ENCODE results near the gene PPIF.

The PPIF gene

DNA sequence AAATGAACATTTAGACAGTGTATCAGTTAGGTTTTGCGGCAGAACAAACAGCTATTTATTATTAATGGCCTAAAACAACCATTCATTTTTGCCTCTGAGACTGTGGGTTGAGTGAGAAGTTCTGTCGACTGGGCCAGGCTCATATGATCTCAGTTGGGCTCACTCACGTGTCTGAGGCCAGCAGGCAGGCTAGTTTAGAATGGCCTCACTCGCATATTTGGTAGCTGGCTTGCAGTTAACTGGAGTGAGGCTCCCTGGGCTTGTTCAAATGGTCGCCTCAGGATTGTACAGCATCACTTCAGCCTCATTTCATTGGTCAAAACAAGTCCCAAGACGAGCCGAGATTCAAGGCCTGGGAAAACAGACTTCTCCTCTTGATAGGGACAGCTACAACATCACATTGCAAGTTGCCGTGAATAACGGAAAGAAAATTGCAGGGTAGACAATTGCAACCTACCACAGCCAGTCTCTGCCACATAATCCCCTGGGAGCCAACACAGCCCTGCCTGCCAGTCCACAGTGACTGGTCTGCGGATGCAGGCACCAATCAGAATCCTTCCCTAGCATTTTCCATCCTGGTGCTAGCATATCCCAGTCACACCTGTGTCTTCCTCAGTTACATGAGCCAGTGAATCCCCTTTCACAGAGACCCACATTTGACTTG, 23.1 kb upstream of the PPIF start:
- TF ChIP-seq CTCF (IDR thresholded peaks at IDR 0.05; ENCODE audit: insufficient read depth, low read length, poor library complexity, severe bottlenecking): no peak
- no peak for DNase-seq (ENCODE audit: extremely low read depth, insufficient read length)
- no peaks in the 10 kb centered on the region for H3K36me3 ChIP-seq (ENCODE audit: control insufficient read depth, insufficient read depth, low read length)
- no peak overlapping the region for H3K4me3 ChIP-seq (replicated peaks; ENCODE audit: low read depth, low read length)
- no peaks in the 10 kb centered on the region for H3K27me3 ChIP-seq (replicated peaks; ENCODE audit: control insufficient read depth, insufficient read depth, low read length)

DNA sequence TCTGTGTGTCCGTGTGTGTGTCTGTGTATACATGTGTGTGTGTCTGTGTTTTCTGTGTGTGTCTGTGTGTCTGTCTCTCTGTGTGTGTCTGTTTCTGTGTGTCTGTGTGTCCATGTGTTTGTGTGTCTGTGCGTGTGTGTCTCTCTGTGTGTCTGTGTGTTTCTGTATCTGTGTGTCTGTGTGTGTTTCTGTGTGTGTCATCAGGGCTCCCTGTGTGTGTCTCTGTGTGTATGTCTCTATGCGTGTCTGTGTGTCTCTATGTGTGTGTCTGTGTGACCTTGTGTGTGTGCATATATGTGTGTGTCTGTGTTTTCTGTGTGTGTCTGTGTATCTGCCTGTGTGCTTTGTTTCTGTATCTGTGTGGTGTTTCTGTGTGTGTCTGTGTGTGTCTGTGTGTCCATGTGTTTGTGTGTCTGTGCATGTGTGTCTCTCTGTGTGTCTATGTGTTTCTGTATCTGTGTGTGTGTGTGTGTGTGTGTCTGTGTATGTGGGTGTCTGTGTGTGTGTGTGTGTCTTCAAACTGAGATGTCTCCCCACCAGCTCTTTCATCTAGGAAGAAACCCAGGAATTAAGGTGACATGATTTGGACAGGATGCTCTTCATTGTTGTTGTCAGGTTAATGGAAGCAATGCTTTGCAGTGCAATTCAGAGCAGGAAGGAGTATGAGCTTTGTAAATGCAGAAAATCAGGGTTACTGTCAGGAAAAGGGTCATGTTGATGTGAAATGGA, 20.7 kb upstream of the PPIF start:
- no peak for TF ChIP-seq CTCF (IDR thresholded peaks at IDR 0.05; ENCODE audit: insufficient read depth, low read length, poor library complexity, severe bottlenecking)
- no peak for DNase-seq (ENCODE audit: extremely low read depth, insufficient read length)
- Histone ChIP-seq H3K36me3 (ENCODE audit: control insufficient read depth, insufficient read depth, low read length) (no peaks in the 10 kb centered on the region), H3K4me3 (replicated peaks; ENCODE audit: low read depth, low read length) (no peak overlapping the region), H3K27me3 (replicated peaks; ENCODE audit: control insufficient read depth, insufficient read depth, low read length) (no peaks in the 10 kb centered on the region)

DNA sequence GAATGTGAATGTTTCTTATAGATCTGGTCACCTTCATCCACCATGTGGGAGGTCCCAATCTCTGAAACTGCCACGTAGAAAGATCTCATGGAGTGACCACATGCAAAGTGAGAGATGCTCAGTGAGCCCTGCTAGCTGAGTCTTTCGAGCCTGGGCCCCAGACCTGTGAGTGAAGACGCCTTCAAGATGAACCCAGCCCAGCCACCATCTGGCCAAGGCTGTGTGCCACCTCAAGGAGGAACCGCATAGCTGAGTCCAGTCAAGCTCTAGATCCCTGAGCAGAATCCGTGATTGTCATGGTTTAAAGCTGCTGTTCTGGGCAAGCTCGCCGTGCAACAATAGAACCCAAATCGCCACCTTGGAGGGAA, 20.2 kb upstream of the PPIF start:
- TF ChIP-seq CTCF (IDR thresholded peaks at IDR 0.05; ENCODE audit: insufficient read depth, low read length, poor library complexity, severe bottlenecking): no peak
- DNase-seq (ENCODE audit: extremely low read depth, insufficient read length): no peak
- H3K27me3 ChIP-seq (replicated peaks; ENCODE audit: control insufficient read depth, insufficient read depth, low read length): no peaks in the 10 kb centered on the region

GRCh38 chr10:79328147-79328701, 19.0 kb upstream of the PPIF start:
- no peak for TF ChIP-seq CTCF (IDR thresholded peaks at IDR 0.05; ENCODE audit: insufficient read depth, low read length, poor library complexity, severe bottlenecking)
- no peak for DNase-seq (ENCODE audit: extremely low read depth, insufficient read length)
- Histone ChIP-seq H3K27me3 (replicated peaks; ENCODE audit: control insufficient read depth, insufficient read depth, low read length) (no peaks in the 10 kb centered on the region), H3K36me3 (ENCODE audit: control insufficient read depth, insufficient read depth, low read length) (no peaks in the 10 kb centered on the region), H3K4me3 (replicated peaks; ENCODE audit: low read depth, low read length) (no peak overlapping the region)

More for the DNA sequence above, 20.2 kb upstream of the PPIF start:
- H3K36me3 ChIP-seq (ENCODE audit: control insufficient read depth, insufficient read depth, low read length): no peaks in the 10 kb centered on the region
- no peak overlapping the region for H3K4me3 ChIP-seq (replicated peaks; ENCODE audit: low read depth, low read length)

- Histone ChIP-seq H3K27me3 (replicated peaks; ENCODE audit: control insufficient read depth, insufficient read depth, low read length) (no peaks in the 10 kb centered on the region), H3K36me3 (ENCODE audit: control insufficient read depth, insufficient read depth, low read length) (no peaks in the 10 kb centered on the region), H3K4me3 (replicated peaks; ENCODE audit: low read depth, low read length) (no peak overlapping the region)
- no peak for TF ChIP-seq CTCF (IDR thresholded peaks at IDR 0.05; ENCODE audit: insufficient read depth, low read length, poor library complexity, severe bottlenecking)
- no peak for DNase-seq (ENCODE audit: extremely low read depth, insufficient read length)
These were observed 18.3 kb upstream of the PPIF start for GRCh38 chr10:79328737-79329504.

Data from GM06990 (cell line).